Fibroblast of the aortic adventitia (primary cell): ENCODE results near the gene RAPGEF6. TPM values are rescaled to one million over a fixed set of nuclear protein-coding genes. Genes with fewer than 3 reads are reported as not detected.

Experiments used
- DNase-seq: peaks from one replicate; pipeline ENCODE4 v3.0.0-alpha.2; 2010; ENCODE audit warnings: low read depth
- H3K4me3 ChIP-seq: 2 replicates; pipeline ENCODE4 v1.5.1; 2011; ENCODE audit warnings: low read depth, mild to moderate bottlenecking, control low read depth, low read length, moderate library complexity
- total RNA-seq: library from RNA; depleted of rRNA; stranded (reverse); fragments of >200 nt; gene quantifications from 2 replicates; pipeline ENCODE4 v1.2.3, GENCODE V29; 2012; ENCODE audit warnings: low replicate concordance
- TF ChIP-seq, protein P1 (sequence below): IDR thresholded peaks from 2 replicates; pipeline ENCODE4 v1.5.1; 2011; ENCODE audit warnings: mild to moderate bottlenecking, low read length, control low read depth, inconsistent platforms; ENCODE audit not compliant: insufficient read depth

RAPGEF6 gene
- total RNA-seq, 1 donor, result 17.5 TPM

- peak; percentile 30 for DNase-seq
- TF ChIP-seq, protein P1, sequence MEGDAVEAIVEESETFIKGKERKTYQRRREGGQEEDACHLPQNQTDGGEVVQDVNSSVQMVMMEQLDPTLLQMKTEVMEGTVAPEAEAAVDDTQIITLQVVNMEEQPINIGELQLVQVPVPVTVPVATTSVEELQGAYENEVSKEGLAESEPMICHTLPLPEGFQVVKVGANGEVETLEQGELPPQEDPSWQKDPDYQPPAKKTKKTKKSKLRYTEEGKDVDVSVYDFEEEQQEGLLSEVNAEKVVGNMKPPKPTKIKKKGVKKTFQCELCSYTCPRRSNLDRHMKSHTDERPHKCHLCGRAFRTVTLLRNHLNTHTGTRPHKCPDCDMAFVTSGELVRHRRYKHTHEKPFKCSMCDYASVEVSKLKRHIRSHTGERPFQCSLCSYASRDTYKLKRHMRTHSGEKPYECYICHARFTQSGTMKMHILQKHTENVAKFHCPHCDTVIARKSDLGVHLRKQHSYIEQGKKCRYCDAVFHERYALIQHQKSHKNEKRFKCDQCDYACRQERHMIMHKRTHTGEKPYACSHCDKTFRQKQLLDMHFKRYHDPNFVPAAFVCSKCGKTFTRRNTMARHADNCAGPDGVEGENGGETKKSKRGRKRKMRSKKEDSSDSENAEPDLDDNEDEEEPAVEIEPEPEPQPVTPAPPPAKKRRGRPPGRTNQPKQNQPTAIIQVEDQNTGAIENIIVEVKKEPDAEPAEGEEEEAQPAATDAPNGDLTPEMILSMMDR, result peak; percentile 26
- H3K4me3 ChIP-seq, result no peak overlapping the region
Observed at GRCh38 chr5:131514316-131515283, 120.4 kb downstream of the RAPGEF6 start.

- TF ChIP-seq, protein P1, result no peak
- no peak for DNase-seq
Observed at GRCh38 chr5:131513780-131514179, 121.2 kb downstream of the RAPGEF6 start.

DNA sequence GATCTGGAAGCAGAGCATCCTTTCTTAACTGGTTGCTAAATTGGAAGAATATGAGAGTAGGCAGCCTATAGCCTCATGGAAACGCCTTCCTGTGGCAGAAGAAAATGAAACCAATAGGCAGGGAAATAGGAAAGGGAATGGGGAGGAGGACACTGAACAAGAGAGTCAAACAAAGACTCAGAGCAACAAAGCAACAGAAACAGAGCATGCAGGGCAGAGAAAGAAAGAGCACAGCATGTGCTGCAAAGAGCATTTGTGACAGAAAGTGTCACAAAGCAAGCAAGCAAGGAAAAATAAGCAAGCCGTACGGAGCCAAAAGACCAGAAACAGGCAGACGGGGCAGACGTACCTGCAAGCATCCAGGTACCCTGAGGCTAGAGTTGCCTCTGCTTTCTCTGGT, 123.1 kb downstream of the RAPGEF6 start:
- no peak for DNase-seq
- TF ChIP-seq, protein P1, result no peak

More at GRCh38 chr5:131513780-131514179, 121.2 kb downstream of the RAPGEF6 start:
- no peak overlapping the region for H3K4me3 ChIP-seq

GRCh38 chr5:131509801-131510200, 125.2 kb downstream of the RAPGEF6 start:
- TF ChIP-seq, protein P1, result no peak
- DNase-seq, result no peak
- H3K4me3 ChIP-seq, result no peak overlapping the region

More for the DNA sequence above, 123.1 kb downstream of the RAPGEF6 start:
- no peak overlapping the region for H3K4me3 ChIP-seq

GRCh38 chr5:131505237-131505908, 129.7 kb downstream of the RAPGEF6 start:
- DNase-seq, result no peak
- no peak overlapping the region for H3K4me3 ChIP-seq
- TF ChIP-seq, protein P1, result no peak

GRCh38 chr5:131496400-131496713, 138.7 kb downstream of the RAPGEF6 start:
- DNase-seq, result no peak
- H3K4me3 ChIP-seq, result no peak overlapping the region
- TF ChIP-seq, protein P1, result no peak
